ENCODE measurements around the gene AHCTF1. TPM values are rescaled to one million over a fixed set of nuclear protein-coding genes. Genes with fewer than 3 reads are reported as not detected.

AHCTF1 gene
- total RNA-seq, 1 donor from 2014 or later: 41.0 TPM

DNA sequence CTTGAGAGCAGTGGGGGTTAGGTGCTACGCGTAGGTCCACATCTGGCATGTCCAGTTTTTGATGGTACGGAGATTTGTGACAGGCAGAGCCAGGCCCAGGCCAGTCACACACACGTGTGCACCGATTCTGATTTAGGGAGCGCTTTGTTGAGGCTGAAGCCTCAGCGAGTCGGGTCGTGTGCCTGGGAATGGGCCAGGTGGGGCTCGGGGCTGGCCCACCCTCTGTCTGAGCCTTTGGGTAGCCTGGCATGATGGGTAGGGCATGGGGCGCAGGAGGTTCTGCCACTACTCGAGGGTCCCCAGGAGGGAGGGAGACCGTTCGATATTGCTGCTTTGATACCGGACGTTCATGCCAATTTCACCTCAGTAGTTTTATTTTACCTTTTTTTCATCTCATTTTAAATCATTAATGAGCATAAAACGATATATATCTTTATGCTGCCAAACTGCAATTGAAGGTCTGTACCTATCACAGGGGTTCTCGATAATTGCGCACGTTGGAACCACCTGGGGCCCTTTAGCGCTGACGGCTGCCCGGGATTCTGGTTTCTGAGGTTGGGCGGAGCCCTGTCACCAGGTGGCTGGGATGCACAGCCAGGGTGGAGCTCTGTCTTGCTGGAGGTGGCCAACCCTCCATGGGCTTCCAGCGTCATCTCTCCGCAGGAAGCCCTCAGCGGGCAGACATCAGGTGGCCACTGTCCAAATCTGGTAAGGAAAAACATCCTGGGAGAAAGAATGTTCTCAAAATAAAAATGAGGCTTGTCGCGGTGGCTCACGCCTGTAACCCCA is 135.6 kb downstream of the AHCTF1 start:
- no peaks in the 10 kb centered on the region for H3K9me3 ChIP-seq
- no peaks in the 10 kb centered on the region for H3K27me3 ChIP-seq
- DNase-seq (ENCODE audit: extremely low spot score in 2 of 2): no peak
- H3K36me3 ChIP-seq: no peaks in the 10 kb centered on the region
- H3K4me3 ChIP-seq: no peak overlapping the region
- TF ChIP-seq CTCF (IDR thresholded peaks at IDR 0.05): no peak
- TF ChIP-seq POLR2AphosphoS5 (IDR thresholded peaks at IDR 0.05; ENCODE audit: insufficient read depth in 1 of 2, low read depth in 1 of 2): no peak
- TF ChIP-seq POLR2A (IDR thresholded peaks at IDR 0.05): no peak
- intact Hi-C loops (cut with DNase I): no loop called here
- H3K4me1 ChIP-seq: peaks cover 14% of the 10 kb centered on the region
- no peak overlapping the region for H3K27ac ChIP-seq

- H3K9me3 ChIP-seq: no peaks in the 10 kb centered on the region
- no peaks in the 10 kb centered on the region for H3K36me3 ChIP-seq
- H3K27ac ChIP-seq: no peak overlapping the region
- intact Hi-C loops (cut with DNase I): no loop called here
- no peak for TF ChIP-seq POLR2A (IDR thresholded peaks at IDR 0.05)
- TF ChIP-seq CTCF (IDR thresholded peaks at IDR 0.05): no peak
- no peak for TF ChIP-seq POLR2AphosphoS5 (IDR thresholded peaks at IDR 0.05; ENCODE audit: insufficient read depth in 1 of 2, low read depth in 1 of 2)
- H3K27me3 ChIP-seq: no peaks in the 10 kb centered on the region
- no peak for DNase-seq (ENCODE audit: extremely low spot score in 2 of 2)
- peaks cover 14% of the 10 kb centered on the region for H3K4me1 ChIP-seq
- H3K4me3 ChIP-seq: no peak overlapping the region
Observed at GRCh38 chr1:246794828-246795671, 136.7 kb downstream of the AHCTF1 start.

DNA sequence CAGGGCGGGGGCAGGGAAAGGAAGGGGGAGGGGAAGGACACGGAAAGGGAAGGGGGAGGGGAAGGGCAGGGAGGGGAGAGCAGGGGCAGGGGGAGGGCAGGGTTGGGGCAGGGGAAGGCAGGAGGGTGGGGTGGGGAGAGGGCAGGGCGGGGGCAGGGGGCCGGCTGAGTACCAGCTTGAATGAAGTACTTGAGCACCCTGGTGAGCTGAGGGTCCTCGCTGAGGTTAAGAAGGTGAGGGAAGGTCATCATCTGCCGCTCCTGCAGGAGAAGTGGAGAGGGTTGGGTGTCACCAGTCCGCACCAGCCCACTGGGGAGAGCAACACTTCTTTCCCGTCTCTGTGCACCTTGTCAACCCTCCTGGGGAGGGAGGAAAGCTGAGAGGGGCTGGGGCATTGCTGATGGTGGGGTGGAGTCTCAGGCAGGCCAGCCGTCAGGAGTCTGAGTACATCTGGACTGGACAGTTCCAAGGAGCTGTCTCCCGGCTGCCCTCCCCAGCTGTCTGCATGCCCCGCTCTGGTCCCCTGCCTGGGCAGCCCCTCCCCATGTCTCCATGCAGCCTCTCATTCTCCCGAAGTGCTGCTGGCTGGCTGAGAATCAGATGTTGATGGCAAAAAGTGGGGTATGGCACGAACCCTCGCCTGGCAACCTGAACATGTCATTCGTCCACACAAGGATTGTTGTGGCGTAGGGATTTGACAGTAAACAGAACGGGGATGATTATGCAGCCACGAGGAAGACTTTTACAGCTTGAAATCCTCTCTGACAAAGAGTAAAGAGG is 137.5 kb downstream of the AHCTF1 start:
- Histone ChIP-seq H3K36me3 (no peaks in the 10 kb centered on the region), H3K27ac (no peak overlapping the region), H3K4me1 (peaks cover 14% of the 10 kb centered on the region), H3K9me3 (no peaks in the 10 kb centered on the region), H3K27me3 (no peaks in the 10 kb centered on the region), H3K4me3 (no peak overlapping the region)
- intact Hi-C loops (cut with DNase I): no loop called here
- no peak for DNase-seq (ENCODE audit: extremely low spot score in 2 of 2)
- no peak for TF ChIP-seq CTCF (IDR thresholded peaks at IDR 0.05)
- TF ChIP-seq POLR2A (IDR thresholded peaks at IDR 0.05): no peak
- TF ChIP-seq POLR2AphosphoS5 (IDR thresholded peaks at IDR 0.05; ENCODE audit: insufficient read depth in 1 of 2, low read depth in 1 of 2): no peak

- TF ChIP-seq POLR2A (IDR thresholded peaks at IDR 0.05) (no peak), POLR2AphosphoS5 (IDR thresholded peaks at IDR 0.05; ENCODE audit: insufficient read depth in 1 of 2, low read depth in 1 of 2) (no peak), CTCF (IDR thresholded peaks at IDR 0.05) (no peak)
- Histone ChIP-seq H3K27ac (no peak overlapping the region), H3K36me3 (no peaks in the 10 kb centered on the region), H3K4me3 (no peak overlapping the region), H3K4me1 (peaks cover 22% of the 10 kb centered on the region), H3K27me3 (no peaks in the 10 kb centered on the region), H3K9me3 (no peaks in the 10 kb centered on the region)
- no peak for DNase-seq (ENCODE audit: extremely low spot score in 2 of 2)
- intact Hi-C loops (cut with DNase I): no loop called here
Observed at GRCh38 chr1:246793356-246793896, 138.3 kb downstream of the AHCTF1 start.

Data from vagina (tissue), 2 donors.